Immature natural killer cell (primary cell): ENCODE results near the gene NAA10. TPM values are rescaled to one million over a fixed set of nuclear protein-coding genes. Genes with fewer than 3 reads are reported as not detected.
A peak's percentile ranks its signal among the peaks of the same experiment; 100 is the strongest.

Source experiments
- DNase-seq, 3 donors: peaks; one replicate each; pipeline ENCODE4 v3.0.0; 2022; ENCODE audit warnings: mixed read lengths in 1 of 3
- H3K27ac Mint-ChIP-seq, 6 donors: one replicate each; pipeline ENCODE4 v1.8.0; 2020; ENCODE audit warnings: mixed read lengths in 6 of 6, mild to moderate bottlenecking in 5 of 6, inconsistent platforms in 4 of 6, moderate library complexity in 3 of 6
- H3K27me3 Mint-ChIP-seq, 3 donors: one replicate each; pipeline ENCODE4 v1.8.0; 2020 to 2021; ENCODE audit warnings: low read depth in 3 of 3, mild to moderate bottlenecking in 3 of 3, mixed read lengths in 3 of 3, moderate library complexity in 3 of 3, inconsistent platforms in 1 of 3
- H3K36me3 Mint-ChIP-seq, 3 donors: one replicate each; pipeline ENCODE4 v1.8.0; 2020; ENCODE audit warnings: mixed read lengths in 3 of 3, inconsistent platforms in 2 of 3, mild to moderate bottlenecking in 2 of 3
- H3K4me1 Mint-ChIP-seq, 2 donors: one replicate each; pipeline ENCODE4 v1.8.0; 2020; ENCODE audit warnings: inconsistent platforms in 2 of 2, mild to moderate bottlenecking in 2 of 2, mixed read lengths in 2 of 2, moderate library complexity in 1 of 2
- H3K4me3 Mint-ChIP-seq, 5 donors: one replicate each; pipeline ENCODE4 v1.8.0; 2020; ENCODE audit warnings: mild to moderate bottlenecking in 5 of 5, mixed read lengths in 5 of 5, inconsistent platforms in 3 of 5, moderate library complexity in 3 of 5
- H3K9me3 Mint-ChIP-seq, 6 donors: one replicate each; pipeline ENCODE4 v1.8.0; 2020; ENCODE audit warnings: mild to moderate bottlenecking in 6 of 6, mixed read lengths in 6 of 6, inconsistent platforms in 4 of 6, moderate library complexity in 3 of 6
- polyA plus RNA-seq, 3 donors: library from polyadenylated mRNA; unstranded; fragments of 300-500 nt; fragmentation: Illumina TruSeq; gene quantifications; one replicate each; pipeline ENCODE4 v1.2.3, GENCODE V29; 2021

Gene NAA10
- polyA plus RNA-seq, 3 donors from 2014 or later, result 70.6 to 126 (median 104) TPM

DNA sequence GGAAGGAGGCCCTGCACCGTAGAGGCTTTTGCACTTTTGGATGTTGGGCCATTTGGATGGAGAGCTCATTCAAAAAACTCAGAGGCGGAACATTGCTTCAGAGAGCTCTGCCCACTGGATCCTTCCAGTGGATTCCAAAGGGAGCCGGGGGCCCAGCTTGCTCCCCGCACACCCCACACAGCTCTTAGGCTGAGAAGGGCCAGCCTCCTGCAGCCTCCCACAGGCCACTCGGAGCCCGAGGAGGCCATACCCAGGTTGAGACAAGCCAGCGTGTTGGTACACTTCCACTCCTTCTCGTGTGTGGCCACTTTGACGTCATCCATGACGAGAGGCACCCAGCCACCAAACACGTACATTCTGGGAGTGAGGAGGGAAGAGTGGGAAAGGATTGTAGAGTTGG, 26.5 kb upstream of the NAA10 start:
- H3K4me3 Mint-ChIP-seq, result no peak overlapping the region
- peaks cover 0 to 47% (median 5%) of the 10 kb centered on the region in 3 donors for H3K36me3 Mint-ChIP-seq
- no peaks in the 10 kb centered on the region for H3K9me3 Mint-ChIP-seq
- H3K4me1 Mint-ChIP-seq, result peaks cover 13 to 22% of the 10 kb centered on the region in 2 donors
- H3K27ac Mint-ChIP-seq, result no peak overlapping the region
- H3K27me3 Mint-ChIP-seq, result peaks cover 2 to 4% (median 2%) of the 10 kb centered on the region in 3 donors
- no peak for DNase-seq

DNA sequence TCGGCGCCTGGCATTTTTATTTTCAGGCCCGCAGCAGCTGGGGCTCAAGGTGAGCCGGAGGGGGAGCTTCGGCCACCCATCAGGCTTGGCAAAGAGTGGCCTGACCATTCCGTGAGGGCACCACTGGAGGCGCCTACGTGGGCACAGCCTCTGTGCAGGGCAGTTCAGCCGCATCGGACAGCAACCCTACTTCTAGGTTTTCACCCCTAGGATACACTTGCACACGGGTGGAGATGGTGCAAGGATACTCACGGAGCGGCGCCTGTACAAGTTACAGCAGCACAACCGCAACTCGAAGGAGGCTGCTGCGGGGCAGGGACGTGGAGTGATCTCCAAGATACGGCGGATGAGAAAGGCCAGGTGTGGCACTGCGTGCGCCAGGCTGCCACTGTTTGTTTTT, 25.9 kb upstream of the NAA10 start:
- H3K9me3 Mint-ChIP-seq, result no peaks in the 10 kb centered on the region
- H3K4me3 Mint-ChIP-seq, result no peak overlapping the region
- peaks cover 0 to 4% (median 2%) of the 10 kb centered on the region in 3 donors for H3K27me3 Mint-ChIP-seq
- peaks cover 0 to 50% (median 6%) of the 10 kb centered on the region in 3 donors for H3K36me3 Mint-ChIP-seq
- peak overlapping the region in 1 of 6 donors; percentile 26 for H3K27ac Mint-ChIP-seq
- no peak for DNase-seq
- H3K4me1 Mint-ChIP-seq, result peaks cover 8 to 17% of the 10 kb centered on the region in 2 donors

DNA sequence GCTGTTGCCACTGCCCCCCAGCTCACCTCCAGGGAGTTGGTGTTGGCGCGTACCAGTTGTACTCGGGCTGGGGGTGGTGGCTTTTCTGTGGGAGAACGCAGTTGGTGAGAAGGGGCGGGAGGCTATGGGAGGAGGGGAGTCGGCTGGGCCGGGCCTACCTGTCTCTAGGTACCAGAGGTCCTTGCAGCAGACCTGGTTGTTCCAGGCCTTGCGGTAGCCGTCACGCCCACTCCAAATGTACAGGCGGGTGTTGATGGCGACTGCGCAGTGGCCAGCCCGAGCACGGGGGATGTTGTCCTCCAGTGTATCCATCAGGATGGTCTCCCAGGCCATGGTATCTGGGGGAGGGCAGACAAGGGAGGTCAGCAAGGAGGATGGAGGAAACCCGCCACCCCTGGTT, 25.2 kb upstream of the NAA10 start:
- peaks cover 2 to 10% of the 10 kb centered on the region in 2 donors for H3K4me1 Mint-ChIP-seq

DNA sequence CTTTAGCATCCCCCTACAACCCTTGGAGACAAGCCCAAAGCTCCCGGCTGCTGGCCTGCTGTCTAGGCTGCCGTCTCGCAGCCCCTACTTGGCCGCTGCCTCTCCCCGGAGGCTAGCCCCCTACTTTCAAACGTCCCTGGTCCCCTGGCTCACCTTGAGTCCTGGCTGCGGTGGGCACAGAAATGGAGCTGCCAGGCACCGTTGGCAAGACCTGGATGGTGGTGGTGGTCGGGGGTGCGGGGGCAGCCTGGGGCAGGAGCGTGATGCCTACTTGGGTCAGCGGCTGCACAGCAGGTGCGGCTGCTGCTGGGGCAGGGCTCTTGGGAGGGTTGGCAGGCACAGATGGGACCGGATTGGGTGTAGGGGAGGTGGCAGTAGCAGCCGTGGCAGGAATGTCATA, 24.8 kb upstream of the NAA10 start:
- Mint-ChIP-seq H3K9me3 (no peaks in the 10 kb centered on the region), H3K36me3 (peaks cover 0 to 55% (median 9%) of the 10 kb centered on the region in 3 donors), H3K27ac (no peak overlapping the region)

More for the DNA sequence above, 25.2 kb upstream of the NAA10 start:
- H3K4me3 Mint-ChIP-seq, result no peak overlapping the region
- peaks cover 0 to 52% (median 9%) of the 10 kb centered on the region in 3 donors for H3K36me3 Mint-ChIP-seq
- DNase-seq, result no peak
- H3K27ac Mint-ChIP-seq, result no peak overlapping the region
- no peaks in the 10 kb centered on the region for H3K9me3 Mint-ChIP-seq
- peaks cover 0 to 4% (median 3%) of the 10 kb centered on the region in 3 donors for H3K27me3 Mint-ChIP-seq

DNA sequence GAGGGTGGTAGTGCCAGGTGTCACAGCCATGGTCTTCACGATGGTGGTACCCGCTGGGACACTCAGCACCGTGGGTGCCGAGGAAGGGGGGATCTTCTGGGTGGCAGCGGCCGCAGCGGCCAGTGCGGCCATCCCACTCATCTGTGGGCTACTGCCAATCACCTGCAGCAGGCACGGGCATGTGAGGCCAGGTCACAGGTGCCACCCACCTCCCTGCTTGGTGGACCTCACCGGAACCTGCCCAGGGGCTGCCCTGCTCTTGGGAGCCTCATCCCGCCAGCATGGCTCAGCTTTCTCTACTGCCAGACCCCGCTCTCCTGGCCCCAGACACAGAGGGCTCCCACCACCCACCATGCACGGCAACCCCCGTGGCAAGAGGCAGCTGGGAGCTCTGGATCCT, 23.8 kb upstream of the NAA10 start:
- no peaks in the 10 kb centered on the region for H3K9me3 Mint-ChIP-seq
- peaks cover 0 to 4% (median 3%) of the 10 kb centered on the region in 3 donors for H3K27me3 Mint-ChIP-seq
- H3K27ac Mint-ChIP-seq, result no peak overlapping the region
- DNase-seq, result no peak
- H3K36me3 Mint-ChIP-seq, result peaks cover 0 to 60% (median 9%) of the 10 kb centered on the region in 3 donors
- H3K4me1 Mint-ChIP-seq, result no peaks in the 10 kb centered on the region
- no peak overlapping the region for H3K4me3 Mint-ChIP-seq

More for the DNA sequence above, 24.8 kb upstream of the NAA10 start:
- Mint-ChIP-seq H3K4me1 (peaks cover 0 to 6% of the 10 kb centered on the region in 2 donors), H3K27me3 (peaks cover 0 to 4% (median 3%) of the 10 kb centered on the region in 3 donors), H3K4me3 (no peak overlapping the region)
- DNase-seq, result no peak

DNA sequence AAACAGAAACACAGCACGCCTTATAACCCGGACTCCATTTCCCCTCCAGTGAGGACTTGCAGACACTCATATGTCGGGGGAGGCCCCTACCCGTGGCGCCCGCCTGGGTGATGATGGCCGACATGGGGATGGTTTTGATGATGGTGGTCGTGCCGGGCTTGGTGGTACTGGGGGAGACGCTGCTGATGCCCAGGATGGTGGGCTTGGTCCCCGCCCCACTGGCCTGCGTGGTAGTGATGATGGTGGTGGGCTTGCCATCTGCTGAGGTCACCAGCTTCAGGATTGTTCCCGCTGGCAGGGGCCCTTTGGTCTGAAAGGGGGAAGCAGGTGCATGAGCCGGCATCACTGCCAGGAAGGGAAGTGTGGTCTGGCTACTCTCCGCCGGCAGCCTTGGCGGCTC, 22.4 kb upstream of the NAA10 start:
- DNase-seq, result no peak
- Mint-ChIP-seq H3K36me3 (peaks cover 0 to 64% (median 9%) of the 10 kb centered on the region in 3 donors), H3K4me3 (no peak overlapping the region), H3K27me3 (peaks cover 0 to 6% (median 3%) of the 10 kb centered on the region in 3 donors), H3K4me1 (no peaks in the 10 kb centered on the region), H3K9me3 (no peaks in the 10 kb centered on the region), H3K27ac (no peak overlapping the region)

DNA sequence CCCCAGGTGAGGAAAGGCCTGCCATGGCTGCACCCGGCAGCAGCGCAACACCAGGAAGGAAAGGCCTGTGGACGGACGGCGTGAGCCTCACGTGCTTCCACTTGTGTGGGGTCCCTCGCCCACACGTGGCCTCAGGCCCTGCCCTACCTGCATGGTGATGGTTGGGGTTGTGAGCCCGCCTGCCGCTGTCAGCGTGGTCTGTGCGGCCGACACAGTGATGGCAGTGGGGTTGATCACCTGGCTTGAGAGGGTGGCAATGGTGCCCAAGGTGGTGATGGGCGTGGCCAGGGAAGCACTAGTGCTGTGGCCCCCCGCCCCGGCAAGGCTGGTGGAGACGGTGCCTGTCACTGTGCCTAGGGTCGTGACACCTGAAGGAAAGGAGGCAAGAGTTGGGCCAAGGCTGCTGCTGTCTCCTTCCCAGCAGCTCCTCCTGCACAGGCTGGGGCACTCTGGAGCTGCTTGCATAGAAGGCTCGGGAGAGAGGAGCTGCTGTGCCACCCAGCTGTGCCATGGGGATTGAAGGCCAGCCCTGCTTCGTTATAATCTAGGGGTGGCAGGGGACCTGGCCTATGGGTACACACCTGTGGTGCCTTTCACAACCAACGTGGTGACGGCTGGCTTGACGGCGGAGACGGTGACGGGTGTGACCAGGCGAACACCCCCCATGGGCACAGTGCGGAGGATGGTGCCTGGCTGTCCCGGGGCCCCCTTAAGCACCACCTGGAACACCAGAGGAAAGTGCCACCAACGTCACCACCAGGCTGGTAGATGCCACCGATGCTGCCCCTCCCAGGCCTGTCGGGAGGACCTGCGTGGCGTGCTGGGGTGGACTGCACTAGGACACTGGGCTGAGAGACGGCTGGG, 21.4 kb upstream of the NAA10 start:
- Mint-ChIP-seq H3K27me3 (peaks cover 0 to 6% (median 3%) of the 10 kb centered on the region in 3 donors), H3K27ac (peak overlapping the region in 1 of 6 donors; percentile 23), H3K4me1 (no peaks in the 10 kb centered on the region), H3K36me3 (peaks cover 0 to 61% (median 9%) of the 10 kb centered on the region in 3 donors), H3K4me3 (no peak overlapping the region), H3K9me3 (no peaks in the 10 kb centered on the region)
- no peak for DNase-seq

DNA sequence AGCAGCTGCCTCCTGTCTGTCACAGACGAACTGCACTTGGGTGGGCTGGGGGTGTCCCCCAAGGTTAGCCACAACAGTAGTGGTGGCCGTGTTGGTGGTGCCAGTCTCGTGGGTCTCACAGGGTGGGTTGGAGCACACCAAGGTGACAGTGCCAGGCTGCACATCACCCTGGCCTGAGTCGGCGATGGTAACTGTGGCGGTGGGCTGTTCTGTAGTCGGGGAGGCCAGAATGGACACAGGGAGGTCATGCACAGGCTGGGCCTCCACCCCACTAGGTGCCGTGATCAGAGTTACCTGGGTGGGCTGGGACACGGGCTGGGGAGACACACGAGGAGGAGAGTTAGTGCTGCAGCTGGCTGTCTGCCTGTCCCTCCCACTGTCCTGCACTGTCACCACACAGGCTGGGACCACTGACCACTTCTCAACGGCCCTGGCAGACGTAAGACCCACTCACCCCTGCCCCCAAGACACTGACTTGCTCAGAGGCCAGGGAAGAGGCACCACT, 20.4 kb upstream of the NAA10 start:
- Mint-ChIP-seq H3K4me1 (peaks cover 0 to 4% of the 10 kb centered on the region in 2 donors), H3K27ac (peak overlapping the region in 2 of 6 donors; percentile 30 to 46), H3K9me3 (no peaks in the 10 kb centered on the region), H3K4me3 (no peak overlapping the region), H3K27me3 (peaks cover 0 to 4% (median 3%) of the 10 kb centered on the region in 3 donors), H3K36me3 (peaks cover 0 to 62% (median 14%) of the 10 kb centered on the region in 3 donors)
- DNase-seq, result no peak

DNA sequence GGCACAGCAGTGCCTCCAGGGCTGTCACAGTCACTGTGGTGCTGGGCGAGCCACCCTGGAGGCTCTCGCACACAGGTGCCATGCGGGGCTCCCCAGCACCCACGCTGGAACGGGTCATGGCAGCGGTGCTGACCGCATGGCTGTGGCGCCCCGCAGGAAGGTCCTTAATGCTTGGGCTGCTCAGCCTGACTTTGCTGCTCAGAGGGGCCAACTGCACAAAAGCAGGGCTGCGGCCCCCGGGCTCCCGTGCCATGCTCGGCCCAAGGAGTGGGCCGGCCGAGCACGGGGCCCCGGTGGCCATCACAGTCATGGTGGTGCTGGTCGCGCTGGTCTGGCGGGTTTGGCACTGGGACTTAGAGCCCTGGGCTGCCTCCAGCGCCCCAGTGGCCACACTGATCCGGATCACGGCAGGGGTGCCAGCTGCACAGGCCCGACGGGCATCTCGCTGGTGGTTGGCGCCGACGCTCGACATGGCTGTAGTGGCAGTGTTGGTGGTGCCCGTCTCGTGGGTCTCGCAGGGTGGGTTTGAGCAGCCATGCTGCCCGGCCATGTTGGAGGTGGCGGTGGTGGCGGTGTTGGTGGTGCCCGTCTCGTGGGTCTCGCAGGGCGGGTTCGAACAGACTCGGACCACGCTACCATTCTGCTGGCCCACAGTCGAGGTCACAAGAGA, 19.9 kb upstream of the NAA10 start:
- H3K4me1 Mint-ChIP-seq, result peaks cover 0 to 4% of the 10 kb centered on the region in 2 donors
- no peak for DNase-seq
- H3K27me3 Mint-ChIP-seq, result peaks cover 0 to 7% (median 3%) of the 10 kb centered on the region in 3 donors
- peaks cover 0 to 59% (median 14%) of the 10 kb centered on the region in 3 donors for H3K36me3 Mint-ChIP-seq
- peak overlapping the region in 2 of 6 donors; percentile 30 to 68 for H3K27ac Mint-ChIP-seq
- H3K4me3 Mint-ChIP-seq, result no peak overlapping the region
- no peaks in the 10 kb centered on the region for H3K9me3 Mint-ChIP-seq

DNA sequence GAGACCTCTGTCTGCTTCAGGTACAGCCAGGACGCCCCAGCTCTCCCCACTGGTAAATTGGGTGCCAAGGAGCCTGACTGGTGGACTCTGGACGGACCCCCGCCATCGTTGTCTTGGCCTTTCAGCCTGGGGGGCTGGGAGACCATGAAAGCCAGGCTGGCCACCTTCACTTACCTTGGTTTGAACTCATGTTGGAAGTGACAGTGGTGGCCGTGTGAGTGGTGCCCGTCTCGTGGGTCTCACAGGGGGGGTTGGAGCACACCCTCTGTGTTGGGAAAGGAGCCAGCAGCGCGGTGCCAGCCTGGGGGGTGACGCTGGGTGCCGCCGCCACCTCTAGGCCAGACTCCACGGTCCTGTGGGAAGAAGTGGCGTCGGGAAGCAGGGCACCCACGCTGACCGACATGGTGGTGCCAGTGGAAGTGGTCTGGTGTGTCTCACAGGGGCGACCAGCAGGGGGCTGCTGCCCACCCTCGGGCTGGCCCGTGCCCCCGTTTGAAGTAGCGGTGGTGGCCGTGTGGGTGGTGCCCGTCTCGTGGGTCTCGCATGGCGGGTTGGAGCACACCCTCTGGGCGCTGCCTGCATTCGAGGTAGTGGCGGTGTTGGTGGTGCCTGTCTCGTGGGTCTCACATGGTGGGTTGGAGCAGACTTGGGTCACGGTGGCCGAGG, 19.2 kb upstream of the NAA10 start:
- Mint-ChIP-seq H3K27me3 (peaks cover 0 to 8% (median 3%) of the 10 kb centered on the region in 3 donors), H3K4me3 (no peak overlapping the region), H3K27ac (peak overlapping the region in 1 of 6 donors; percentile 68), H3K4me1 (peaks cover 5 to 7% of the 10 kb centered on the region in 2 donors), H3K36me3 (peaks cover 0 to 60% (median 14%) of the 10 kb centered on the region in 3 donors), H3K9me3 (no peaks in the 10 kb centered on the region)
- DNase-seq, result no peak

DNA sequence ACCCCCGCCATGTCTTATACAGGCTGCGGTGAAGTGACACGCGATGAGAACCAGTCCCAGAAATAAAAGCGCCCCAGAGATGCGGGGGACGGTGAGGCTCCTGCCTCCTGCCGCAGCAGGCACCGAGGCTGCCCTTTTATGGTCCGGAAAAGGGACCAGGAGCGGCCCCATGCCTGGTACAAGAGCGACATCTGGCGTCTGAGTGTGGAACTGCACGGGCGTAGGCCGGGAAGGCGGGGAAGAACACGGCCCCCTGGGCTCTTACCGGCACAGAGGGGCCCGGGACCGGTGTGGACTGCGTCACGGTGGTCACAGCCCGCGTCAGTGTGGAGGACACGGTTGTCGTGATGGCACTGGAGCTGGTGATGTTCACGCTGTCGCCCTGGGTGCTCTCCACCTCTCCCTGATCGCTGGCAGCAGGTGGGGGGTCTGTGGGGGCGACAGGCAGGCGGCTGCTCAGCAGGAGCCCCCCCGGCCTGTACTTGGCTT, 18.5 kb upstream of the NAA10 start:
- Mint-ChIP-seq H3K4me3 (no peak overlapping the region), H3K4me1 (peaks cover 11 to 12% of the 10 kb centered on the region in 2 donors), H3K27me3 (peaks cover 0 to 9% (median 3%) of the 10 kb centered on the region in 3 donors), H3K9me3 (no peaks in the 10 kb centered on the region), H3K27ac (peak overlapping the region in 2 of 6 donors; percentile 61 to 69), H3K36me3 (peaks cover 0 to 59% (median 13%) of the 10 kb centered on the region in 3 donors)
- DNase-seq, result peak; percentile 71 to 78 (median 76)

DNA sequence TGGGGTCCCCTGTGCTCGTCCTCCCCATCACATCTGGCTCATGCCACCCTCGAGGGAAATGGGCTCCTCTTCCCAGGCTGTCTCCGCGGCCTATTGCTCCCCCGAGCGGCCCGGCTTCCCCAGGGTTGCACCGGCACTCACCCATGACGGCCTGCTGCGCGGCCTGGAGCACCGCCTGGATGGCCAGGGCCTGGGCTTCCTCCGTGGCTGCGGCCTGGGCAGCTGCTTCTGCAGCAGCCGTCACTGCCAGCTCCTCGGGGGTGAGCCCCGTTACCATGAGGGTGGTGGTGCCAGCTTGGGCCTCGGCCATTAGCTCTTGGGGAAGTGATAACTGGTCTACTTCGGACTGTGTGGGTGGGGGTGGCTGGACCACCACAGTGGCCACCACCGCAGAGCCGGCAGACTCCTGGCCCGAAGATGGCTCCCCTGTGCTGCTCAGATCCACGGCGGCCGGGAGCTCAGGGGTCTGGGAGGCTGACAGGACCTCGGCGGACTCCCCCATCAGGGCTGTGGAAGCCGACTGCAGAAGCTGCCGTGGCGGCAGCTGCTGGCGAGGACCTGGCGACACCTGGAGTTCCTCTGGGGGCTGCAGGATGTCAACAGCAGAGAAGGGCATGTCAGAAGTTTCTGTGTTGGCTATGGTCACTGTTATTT, 17.7 kb upstream of the NAA10 start:
- Mint-ChIP-seq H3K4me1 (peaks cover 18 to 20% of the 10 kb centered on the region in 2 donors), H3K4me3 (no peak overlapping the region), H3K27ac (no peak overlapping the region), H3K9me3 (no peaks in the 10 kb centered on the region), H3K27me3 (peaks cover 0 to 11% (median 2%) of the 10 kb centered on the region in 3 donors), H3K36me3 (peaks cover 0 to 55% (median 10%) of the 10 kb centered on the region in 3 donors)
- DNase-seq, result no peak
